ENCODE results near the gene ARHGDIG. TPM values are rescaled to one million over a fixed set of nuclear protein-coding genes. Genes with fewer than 3 reads are reported as not detected.

Gene ARHGDIG
- total and polyA plus RNA-seq, 9 of the 15 experiments (the other 6 are each of a cell fraction or from before 2014, with no cell fraction given) = 0.36 to 2.5 (median 0.64) TPM; not detected in 2

- ATAC-seq (no peak), DNase-seq (ENCODE audit: extremely low read depth in 1 of 4, low spot score in 3 of 4) (no peak), FAIRE-seq (no peak)
- peak overlapping the region in 1 of 2 experiments; percentile 79; a peak in 1 of 4 replicates for H3K9ac ChIP-seq (ENCODE audit: insufficient read depth in 1 of 2, low read depth in 2 of 2, low read length in 2 of 2)
- no TSS peak for BruUV-seq (replicated peaks)
- no peaks in the 10 kb centered on the region for H3K27me3 ChIP-seq (ENCODE audit: control insufficient read depth in 2 of 2, insufficient read depth in 2 of 2, low read length in 2 of 2)
- peaks cover 91% of the 10 kb centered on the region for H3K79me2 ChIP-seq (ENCODE audit: control insufficient read depth, insufficient read depth, low read length)
- 81% methylated on average over 9 of the region's 9 CpGs for WGBS (ENCODE audit: insufficient coverage, low coverage, missing lambda C conversion rate)
- intact Hi-C loops (cut with micrococcal nuclease) (no loop called here), in situ Hi-C loops (cut with MboI) (no loop called here)
- H3K4me2 ChIP-seq (ENCODE audit: insufficient read depth, low read length) = no peak overlapping the region
- CTCF ChIA-PET (ENCODE audit: low intra/inter-chr PET ratio) = no interaction called here
- POLR2A ChIA-PET = interaction anchor here (1.2 kb wide), 1 partner anchor 8 kb away, joined by 3 read pairs; no protein-coding TSS in a partner anchor
- H3K36me3 ChIP-seq (ENCODE audit: control insufficient read depth, insufficient read depth, low read length) = peaks cover 55% of the 10 kb centered on the region
- TF ChIP-seq OTX1 (CRISPR knock-in tag; IDR thresholded peaks at IDR 0.05) = no peak
- TF ChIP-seq HDAC8 (tag; IDR thresholded peaks at IDR 0.05) = no peak
- no peak for TF ChIP-seq ZNF740 (CRISPR knock-in tag; IDR thresholded peaks at IDR 0.05)
- no peak for TF ChIP-seq ZNF740 (tag; IDR thresholded peaks at IDR 0.05)
- TF ChIP-seq PRMT5 (CRISPR knock-in tag; IDR thresholded peaks at IDR 0.05) = no peak
- TF ChIP-seq, protein P1, sequence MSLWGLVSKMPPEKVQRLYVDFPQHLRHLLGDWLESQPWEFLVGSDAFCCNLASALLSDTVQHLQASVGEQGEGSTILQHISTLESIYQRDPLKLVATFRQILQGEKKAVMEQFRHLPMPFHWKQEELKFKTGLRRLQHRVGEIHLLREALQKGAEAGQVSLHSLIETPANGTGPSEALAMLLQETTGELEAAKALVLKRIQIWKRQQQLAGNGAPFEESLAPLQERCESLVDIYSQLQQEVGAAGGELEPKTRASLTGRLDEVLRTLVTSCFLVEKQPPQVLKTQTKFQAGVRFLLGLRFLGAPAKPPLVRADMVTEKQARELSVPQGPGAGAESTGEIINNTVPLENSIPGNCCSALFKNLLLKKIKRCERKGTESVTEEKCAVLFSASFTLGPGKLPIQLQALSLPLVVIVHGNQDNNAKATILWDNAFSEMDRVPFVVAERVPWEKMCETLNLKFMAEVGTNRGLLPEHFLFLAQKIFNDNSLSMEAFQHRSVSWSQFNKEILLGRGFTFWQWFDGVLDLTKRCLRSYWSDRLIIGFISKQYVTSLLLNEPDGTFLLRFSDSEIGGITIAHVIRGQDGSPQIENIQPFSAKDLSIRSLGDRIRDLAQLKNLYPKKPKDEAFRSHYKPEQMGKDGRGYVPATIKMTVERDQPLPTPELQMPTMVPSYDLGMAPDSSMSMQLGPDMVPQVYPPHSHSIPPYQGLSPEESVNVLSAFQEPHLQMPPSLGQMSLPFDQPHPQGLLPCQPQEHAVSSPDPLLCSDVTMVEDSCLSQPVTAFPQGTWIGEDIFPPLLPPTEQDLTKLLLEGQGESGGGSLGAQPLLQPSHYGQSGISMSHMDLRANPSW (CRISPR knock-in tag; IDR thresholded peaks at IDR 0.05) = no peak
- no peak for TF ChIP-seq PRPF4 (IDR thresholded peaks at IDR 0.05; ENCODE audit: insufficient read depth, low read depth, low read length, poor library complexity, severe bottlenecking)
- TF ChIP-seq EHMT2 (IDR thresholded peaks at IDR 0.05) = no peak
- TF ChIP-seq POU5F1 (IDR thresholded peaks at IDR 0.05; ENCODE audit: borderline replicate concordance, low read depth, low read length, partially characterized antibody) = no peak
- no peak for TF ChIP-seq BDP1 (IDR thresholded peaks at IDR 0.05; ENCODE audit: insufficient read depth, insufficient read length)
- TF ChIP-seq ZNF586 (CRISPR knock-in tag; conservative IDR thresholded peaks at IDR 0.05) = no peak
- H4K20me1 ChIP-seq (replicated peaks; ENCODE audit: control insufficient read depth, insufficient read depth, low read length) = peaks cover 37% of the 10 kb centered on the region; the same call in 1 of the 2 replicates
- H2AFZ ChIP-seq (ENCODE audit: low read depth, low read length) = no peak overlapping the region
- peaks cover 21 to 72% of the 10 kb centered on the region in 2 experiments for H3K4me1 ChIP-seq (replicated peaks in 1 of 2; ENCODE audit: control insufficient read depth in 2 of 2, insufficient read depth in 2 of 2, low read length in 2 of 2)
- no peak overlapping the region for H3K27ac ChIP-seq (ENCODE audit: extremely low read depth, low read depth, low read length)
- H3K9me3 ChIP-seq (replicated peaks; ENCODE audit: control insufficient read depth, insufficient read depth, low read depth, low read length) = no peaks in the 10 kb centered on the region
- peaks cover 5% of the 10 kb centered on the region for H3K9me1 ChIP-seq (ENCODE audit: control insufficient read depth, insufficient read depth, low read length)
- H3K4me3 ChIP-seq = no peak overlapping the region
These were observed 41.1 kb downstream of the ARHGDIG start for GRCh38 chr16:321532-321931.
